ENCODE results near the gene TERF2IP.

TERF2IP gene

GRCh38 chr16:75640598-75640997, 7.0 kb upstream of the TERF2IP start:
- no peak for DNase-seq

DNA sequence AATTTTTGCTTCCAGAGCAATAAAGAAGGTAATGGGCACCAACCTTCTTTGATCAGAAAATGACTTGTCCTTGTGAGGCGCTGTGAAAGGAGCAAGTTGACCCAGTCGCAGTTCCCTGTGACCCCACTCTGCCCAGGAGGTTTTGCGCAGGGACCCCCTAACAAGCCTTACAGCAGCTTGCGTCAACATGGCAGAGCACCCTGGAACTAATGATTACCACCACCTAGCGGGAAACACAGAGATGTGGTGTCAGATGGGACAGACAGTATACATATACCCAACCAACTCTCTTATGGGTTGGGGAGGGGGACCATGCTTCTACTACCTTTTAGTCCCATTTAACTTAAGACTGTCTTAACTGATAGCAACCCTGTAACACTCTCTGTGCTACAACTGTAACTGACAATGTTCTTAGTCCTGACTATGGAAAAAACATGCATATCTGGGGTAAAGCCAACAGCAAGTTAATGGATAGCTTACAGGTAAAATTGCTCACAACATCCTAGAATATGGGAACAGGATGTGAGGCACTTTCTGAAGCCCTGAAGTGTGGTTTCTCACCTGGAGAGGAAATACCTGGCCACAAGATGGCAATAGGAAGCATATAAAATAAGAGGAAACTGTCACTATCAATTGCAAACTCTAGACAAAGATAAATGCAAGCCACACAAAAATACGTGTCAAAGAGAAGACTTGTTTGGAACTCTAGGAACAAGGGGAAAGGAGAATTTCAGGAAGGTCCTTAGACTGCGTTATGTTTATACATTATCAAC, 3.1 kb upstream of the TERF2IP start:
- no peak for DNase-seq

DNA sequence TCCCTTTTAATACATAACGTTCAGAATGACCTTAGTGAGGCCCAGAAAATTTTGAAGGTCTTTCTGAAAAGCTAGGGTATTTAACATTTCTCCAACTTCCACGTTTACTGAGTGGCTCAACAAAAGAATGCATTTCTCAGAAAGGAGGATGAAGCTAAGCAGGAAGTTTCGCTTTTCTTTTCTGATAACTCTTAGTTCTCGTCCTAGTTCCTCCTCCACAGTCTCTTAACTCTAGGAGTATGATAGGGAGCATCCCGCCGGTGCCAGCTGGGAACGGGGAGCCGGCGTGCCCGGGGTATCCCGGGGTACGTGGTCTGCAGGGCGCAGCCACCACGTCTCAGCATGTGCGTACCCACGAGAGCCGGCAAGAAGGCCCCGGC, 471 bp upstream of the TERF2IP start:
- no peak for DNase-seq

- DNase-seq, result peak; percentile 89
Observed at GRCh38 chr16:75648265-75649076, 898 bp downstream of the TERF2IP start.

- DNase-seq, result no peak
Observed at GRCh38 chr16:75653922-75654321, 6.3 kb downstream of the TERF2IP start.

DNA sequence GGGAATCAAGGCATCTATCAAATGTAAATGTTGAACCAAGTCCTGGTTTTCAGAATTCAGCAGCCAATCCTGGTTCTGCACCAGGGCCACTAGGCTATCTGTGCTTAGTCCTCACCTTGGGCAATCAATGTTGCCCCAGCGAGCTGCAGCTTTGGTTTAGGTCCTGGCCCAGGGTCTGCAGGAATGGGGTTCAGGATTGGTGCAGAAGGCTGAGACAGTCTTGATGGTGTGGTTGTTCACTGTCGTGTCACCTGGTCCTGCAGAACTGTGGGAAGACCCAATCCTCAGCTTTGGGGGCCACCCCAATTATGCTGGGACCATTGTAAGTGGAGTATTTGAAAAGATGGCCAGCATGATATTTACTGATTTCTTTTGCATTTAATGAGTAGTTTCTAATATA, 10.6 kb downstream of the TERF2IP start:
- no peak for DNase-seq

GRCh38 chr16:75660321-75660720, 12.7 kb downstream of the TERF2IP start:
- no peak for DNase-seq

DNA sequence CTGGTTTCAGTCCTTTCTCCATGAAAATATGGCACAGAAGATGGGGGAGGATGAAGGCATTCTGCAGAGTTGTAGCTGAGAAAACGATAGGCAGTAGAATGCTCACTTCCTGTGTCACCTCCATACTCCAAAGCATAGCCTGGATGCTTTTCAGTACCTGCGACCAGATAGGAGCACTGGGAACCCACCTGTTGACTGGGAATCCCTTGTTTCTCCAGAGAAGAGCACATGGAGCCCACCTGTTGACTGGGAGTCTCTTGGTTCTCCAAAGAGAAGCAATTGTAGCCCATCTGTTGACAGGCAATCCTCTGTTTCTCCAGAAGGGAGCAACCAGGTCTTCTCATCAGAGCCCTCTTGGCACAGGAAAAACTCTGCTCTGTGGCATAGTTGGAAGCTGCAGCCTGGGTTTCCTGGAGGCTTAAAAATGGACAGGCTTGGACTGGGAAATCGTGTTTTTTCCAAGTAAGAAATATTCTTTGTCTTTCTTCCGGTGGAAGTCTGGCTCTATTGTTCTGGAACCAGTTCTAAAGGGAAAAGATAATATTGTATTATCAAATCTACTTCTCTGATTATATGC, 13.2 kb downstream of the TERF2IP start:
- DNase-seq, result no peak

DNA sequence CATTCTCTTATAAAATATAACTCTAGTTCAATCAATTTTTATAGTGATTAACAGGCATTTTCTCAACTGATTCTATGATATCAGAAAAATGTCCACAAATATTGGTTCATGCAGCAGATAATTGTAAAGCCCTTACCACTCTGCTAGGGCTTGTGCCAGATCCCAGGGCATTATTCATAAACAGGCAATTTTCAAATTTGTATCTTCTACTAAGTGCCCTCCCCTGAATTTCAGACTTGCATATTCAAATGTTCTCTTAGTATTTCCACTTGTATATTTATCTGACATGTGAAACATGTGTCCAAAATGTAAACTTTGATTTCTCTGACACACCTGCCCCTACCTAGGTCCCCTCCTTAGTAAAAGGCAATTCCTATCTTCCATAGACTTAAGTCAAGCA, 19.9 kb downstream of the TERF2IP start:
- no peak for DNase-seq

DNA sequence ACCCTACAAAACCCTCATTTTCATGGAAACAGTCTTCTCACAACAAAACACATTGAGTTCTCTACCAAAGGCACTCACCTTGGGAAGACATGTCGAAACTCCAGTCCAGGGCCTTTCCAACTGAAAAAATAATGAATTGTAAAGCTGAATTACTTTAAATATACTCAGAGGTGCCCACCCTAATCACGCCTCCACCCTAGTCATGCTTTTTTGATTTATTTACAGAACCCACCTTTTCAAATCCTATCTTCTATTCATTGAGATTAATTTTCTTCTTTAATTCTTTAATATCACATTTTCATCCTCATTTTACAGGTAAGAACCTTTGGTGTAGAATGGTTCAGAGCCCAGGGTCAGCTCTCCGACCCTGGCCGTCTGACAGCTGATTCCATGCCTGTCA, 29.3 kb downstream of the TERF2IP start, which contains the start of gene CPHXL2:
Gene CPHXL2, minus strand, starts transcription at position 101 of the 400 bp plus-strand sequence. Its CDS starts 10 bp downstream, at position 91.
- DNase-seq, result no peak

GRCh38 chr16:75679366-75679765, 31.8 kb downstream of the TERF2IP start:
- DNase-seq, result no peak

DNA sequence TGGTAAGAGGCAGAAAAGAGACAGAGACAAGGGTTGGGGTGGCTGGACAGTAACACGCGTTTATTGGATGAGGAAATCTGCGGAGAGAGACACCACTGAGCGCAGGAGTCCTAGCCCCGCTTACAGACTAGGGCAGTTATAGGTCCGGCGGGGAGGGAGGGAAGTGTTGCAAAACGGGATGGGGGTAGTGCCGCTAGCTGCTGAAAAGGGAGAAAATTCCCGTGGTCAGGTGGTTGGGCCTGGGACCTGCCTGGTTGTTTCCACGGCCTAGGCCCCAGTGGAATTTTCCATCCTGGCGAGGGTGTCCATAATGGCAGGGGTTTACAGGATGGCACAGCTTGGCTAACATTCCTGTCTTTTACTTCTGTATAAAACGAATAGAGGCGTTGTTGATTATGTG, 34.7 kb downstream of the TERF2IP start:
- DNase-seq, result no peak

DNA sequence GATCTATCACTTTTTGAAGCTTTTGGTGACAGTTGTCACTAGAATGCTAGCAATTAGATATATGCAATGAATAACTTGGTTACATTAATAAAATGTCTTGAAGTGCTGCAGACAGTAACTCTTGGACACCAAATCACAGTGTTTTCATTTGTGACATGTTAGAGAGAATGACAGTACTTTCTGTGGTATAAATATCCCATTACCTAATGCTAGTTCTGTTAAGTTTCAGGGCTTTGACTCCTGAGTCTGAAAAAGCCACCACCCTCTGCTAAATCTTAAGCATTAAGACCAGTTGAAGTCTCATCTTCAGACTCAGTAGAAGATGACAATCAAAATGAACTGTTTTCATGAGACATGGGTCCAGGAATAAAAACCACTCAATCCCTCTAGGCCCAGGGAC, 39.8 kb downstream of the TERF2IP start:
- DNase-seq, result no peak

DNA sequence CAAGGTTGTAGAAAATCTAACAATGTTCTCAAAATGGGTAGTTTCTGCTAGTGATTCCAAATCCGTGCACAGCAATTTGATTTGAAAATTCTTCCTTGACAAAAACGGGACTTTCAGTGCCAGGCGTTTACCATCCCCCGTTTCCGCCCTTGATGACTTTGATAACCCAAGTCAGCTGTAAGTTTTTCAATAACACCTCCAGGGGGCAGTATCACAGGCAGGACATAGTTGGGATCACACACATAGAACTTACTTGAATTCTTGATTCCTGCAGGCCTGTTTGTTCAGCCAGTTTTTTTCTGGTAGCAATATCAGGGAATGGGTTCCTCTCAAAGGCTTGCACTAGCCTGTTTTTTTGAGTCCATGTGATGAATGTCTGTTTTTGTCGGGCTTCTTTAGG, 48.1 kb downstream of the TERF2IP start:
- no peak for DNase-seq

DNA sequence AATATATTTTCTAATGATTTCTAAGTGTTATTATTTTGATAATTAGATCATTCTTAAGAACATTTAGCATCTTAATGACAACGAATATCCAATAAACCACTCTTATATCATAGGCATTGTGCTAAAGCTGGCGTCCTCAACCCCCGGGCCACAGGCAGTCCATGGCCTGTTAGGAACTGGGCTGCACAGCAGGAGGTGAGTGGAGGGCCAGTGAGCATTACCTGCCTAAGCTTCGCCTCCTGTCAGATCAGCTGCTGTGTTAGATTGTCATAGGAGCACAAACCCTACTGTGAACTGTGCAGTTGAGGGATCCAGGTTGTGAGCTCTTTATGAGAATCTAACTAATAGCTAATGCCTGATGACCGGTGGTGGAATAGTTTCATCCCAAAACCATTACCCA, 50.0 kb downstream of the TERF2IP start:
- no peak for DNase-seq

- no peak for DNase-seq
Observed at GRCh38 chr16:75701361-75701760, 53.8 kb downstream of the TERF2IP start, which contains the start of gene DUXB. TSS of gene DUXB (minus strand) at chr16:75701461. CDS start at chr16:75701418, 43 bp downstream.

- no peak for DNase-seq
Observed at GRCh38 chr16:75702242-75702641, 54.7 kb downstream of the TERF2IP start.

DNA sequence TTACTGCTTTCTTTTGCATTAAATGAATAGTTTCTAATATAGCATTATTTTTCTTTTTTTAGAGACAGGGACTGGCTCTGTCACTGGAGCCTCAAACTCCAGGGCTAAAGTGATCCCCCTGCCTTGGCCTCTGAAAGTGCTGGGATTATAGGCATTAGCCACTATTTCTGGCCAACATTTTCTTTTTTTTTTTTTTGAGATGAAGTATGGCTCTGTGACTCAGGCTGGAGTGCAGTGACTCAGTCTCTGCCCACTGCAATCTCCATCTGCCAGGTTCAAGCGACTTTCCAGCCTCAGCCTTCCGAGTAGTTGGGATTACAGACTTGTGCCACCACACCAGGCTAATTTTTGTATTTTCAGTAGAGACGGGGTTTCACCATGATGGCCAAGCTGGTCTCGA, 55.7 kb downstream of the TERF2IP start:
- DNase-seq, result no peak

Measured in activated naive CD4-positive, alpha-beta T cell treated with anti-CD3 and anti-CD28 coated beads, Interleukin-2, amount 50 U/mL, for 16 hours (primary cell).